GM18907 (cell line): ENCODE results near the gene CACNB1.
"Not testable (repeated sequence)": the region's sequence is repeated elsewhere in the genome, so short reads cannot be mapped to it uniquely, and the experiment has no call there.

Experiments
- ATAC-seq: cut with Tn5 transposase; IDR thresholded peaks from one replicate; pipeline ENCODE4 v1.9.1; 2021; ENCODE audit warnings: mild to moderate bottlenecking, moderate library complexity; ENCODE audit not compliant: unreplicated experiment

Gene CACNB1

GRCh38 chr17:39129544-39129943, 67.9 kb downstream of the CACNB1 start:
- ATAC-seq: not testable (repeated sequence)

GRCh38 chr17:39126436-39126835, 71.0 kb downstream of the CACNB1 start:
- ATAC-seq: no peak

GRCh38 chr17:39125143-39125875, 72.2 kb downstream of the CACNB1 start:
- no peak for ATAC-seq

GRCh38 chr17:39123627-39124026, 73.8 kb downstream of the CACNB1 start:
- ATAC-seq: no peak
